ENCODE data around the gene KLHL21.
"Not testable (repeated sequence)": the region's sequence is repeated elsewhere in the genome, so short reads cannot be mapped to it uniquely, and the experiment has no call there.

DNA sequence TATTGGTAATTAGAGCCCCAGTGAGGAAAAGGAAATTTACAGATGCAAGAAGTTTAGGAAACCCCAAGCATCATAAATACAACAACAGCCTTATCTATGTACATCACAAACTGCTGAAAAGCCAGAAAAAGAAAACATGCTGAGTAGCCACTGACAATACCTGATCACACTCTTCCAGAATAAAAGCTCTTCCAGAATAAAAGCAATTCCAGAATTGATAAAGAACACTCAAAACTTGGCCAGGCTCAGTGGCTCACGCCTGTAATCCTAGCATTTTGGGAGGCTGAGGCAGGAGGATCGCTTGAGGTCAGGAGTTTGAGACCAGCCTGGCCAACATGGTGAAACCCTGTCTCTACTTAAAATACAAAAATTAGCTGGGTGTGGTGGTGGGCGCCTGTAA lies 38.2 kb upstream of the KLHL21 start:
- TF ChIP-seq NR2C1 (IDR thresholded peaks at IDR 0.05); CTCF (IDR thresholded peaks at IDR 0.05 in 2 of 3, conservative IDR thresholded peaks at IDR 0.05 in 1 of 3; ENCODE audit: control insufficient read depth in 2 of 3, extremely low read depth in 1 of 3, insufficient read depth in 1 of 3, low read depth in 3 of 3, low read length in 3 of 3); EGR1 (IDR thresholded peaks at IDR 0.05; ENCODE audit: borderline replicate concordance in 1 of 2, low read depth in 2 of 2, low read length in 2 of 2); E2F8 (IDR thresholded peaks at IDR 0.05; ENCODE audit: low read depth, partially characterized antibody); RAD21 (IDR thresholded peaks at IDR 0.05; ENCODE audit: insufficient read depth, low read depth, low read length); CBFB (IDR thresholded peaks at IDR 0.05; ENCODE audit: low read depth); NFIC (IDR thresholded peaks at IDR 0.05; ENCODE audit: low read depth, low read length); SUZ12 (IDR thresholded peaks at IDR 0.05; ENCODE audit: unreplicated experiment); REST (IDR thresholded peaks at IDR 0.05; ENCODE audit: low read depth, low read length); NR2C2 (IDR thresholded peaks at IDR 0.05; ENCODE audit: borderline replicate concordance, control insufficient read depth, insufficient read length, low read depth); CEBPB (IDR thresholded peaks at IDR 0.05; ENCODE audit: borderline replicate concordance in 1 of 2, low read depth in 2 of 2, low read length in 2 of 2): not testable (repeated sequence)
- TF ChIP-seq, protein P1, sequence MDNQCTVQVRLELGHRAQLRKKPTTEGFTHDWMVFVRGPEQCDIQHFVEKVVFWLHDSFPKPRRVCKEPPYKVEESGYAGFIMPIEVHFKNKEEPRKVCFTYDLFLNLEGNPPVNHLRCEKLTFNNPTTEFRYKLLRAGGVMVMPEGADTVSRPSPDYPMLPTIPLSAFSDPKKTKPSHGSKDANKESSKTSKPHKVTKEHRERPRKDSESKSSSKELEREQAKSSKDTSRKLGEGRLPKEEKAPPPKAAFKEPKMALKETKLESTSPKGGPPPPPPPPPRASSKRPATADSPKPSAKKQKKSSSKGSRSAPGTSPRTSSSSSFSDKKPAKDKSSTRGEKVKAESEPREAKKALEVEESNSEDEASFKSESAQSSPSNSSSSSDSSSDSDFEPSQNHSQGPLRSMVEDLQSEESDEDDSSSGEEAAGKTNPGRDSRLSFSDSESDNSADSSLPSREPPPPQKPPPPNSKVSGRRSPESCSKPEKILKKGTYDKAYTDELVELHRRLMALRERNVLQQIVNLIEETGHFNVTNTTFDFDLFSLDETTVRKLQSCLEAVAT (IDR thresholded peaks at IDR 0.05): not testable (repeated sequence)

Data from GM12878 (cell line).